ENCODE results near the gene CALN1.

CALN1 gene

GRCh38 chr7:71782051-71782450, 630.1 kb downstream of the CALN1 start:
- H3K27me3 ChIP-seq (ENCODE audit: control insufficient read depth, insufficient read depth, low read length) = no peaks in the 10 kb centered on the region
- H3K4me3 ChIP-seq (ENCODE audit: low read length) = no peak overlapping the region
- WGBS (ENCODE audit: insufficient coverage, insufficient read length) = no CpG with 5 or more reads among the region's 3 CpGs
- H3K4me1 ChIP-seq (ENCODE audit: control insufficient read depth, insufficient read depth, low read length) = peaks cover 7% of the 10 kb centered on the region
- H3K9me3 ChIP-seq (ENCODE audit: control insufficient read depth, insufficient read depth, low read length) = no peaks in the 10 kb centered on the region
- H3K36me3 ChIP-seq (ENCODE audit: control insufficient read depth, insufficient read depth, low read length) = no peaks in the 10 kb centered on the region
- DNase-seq (ENCODE audit: low read depth, low spot score) = no peak
- H3K27ac ChIP-seq (ENCODE audit: low read length) = no peak overlapping the region

GRCh38 chr7:71780282-71780681, 631.9 kb downstream of the CALN1 start:
- WGBS (ENCODE audit: insufficient coverage, insufficient read length) = no CpG with 5 or more reads among the region's 7 CpGs
- H3K4me1 ChIP-seq (ENCODE audit: control insufficient read depth, insufficient read depth, low read length) = peaks cover 7% of the 10 kb centered on the region
- no peak for DNase-seq (ENCODE audit: low read depth, low spot score)
- no peaks in the 10 kb centered on the region for H3K9me3 ChIP-seq (ENCODE audit: control insufficient read depth, insufficient read depth, low read length)
- no peaks in the 10 kb centered on the region for H3K36me3 ChIP-seq (ENCODE audit: control insufficient read depth, insufficient read depth, low read length)
- no peaks in the 10 kb centered on the region for H3K27me3 ChIP-seq (ENCODE audit: control insufficient read depth, insufficient read depth, low read length)
- no peak overlapping the region for H3K4me3 ChIP-seq (ENCODE audit: low read length)
- H3K27ac ChIP-seq (ENCODE audit: low read length) = no peak overlapping the region

GRCh38 chr7:71777278-71777677, 634.9 kb downstream of the CALN1 start:
- H3K27ac ChIP-seq (ENCODE audit: low read length) = no peak overlapping the region
- WGBS (ENCODE audit: insufficient coverage, insufficient read length) = no CpG with 5 or more reads among the region's 8 CpGs
- peaks cover 2% of the 10 kb centered on the region; the same call in 1 of the 2 replicates for H3K9me3 ChIP-seq (ENCODE audit: control insufficient read depth, insufficient read depth, low read length)
- H3K4me3 ChIP-seq (ENCODE audit: low read length) = no peak overlapping the region
- H3K27me3 ChIP-seq (ENCODE audit: control insufficient read depth, insufficient read depth, low read length) = no peaks in the 10 kb centered on the region
- no peaks in the 10 kb centered on the region for H3K36me3 ChIP-seq (ENCODE audit: control insufficient read depth, insufficient read depth, low read length)
- DNase-seq (ENCODE audit: low read depth, low spot score) = no peak
- H3K4me1 ChIP-seq (ENCODE audit: control insufficient read depth, insufficient read depth, low read length) = no peaks in the 10 kb centered on the region

GRCh38 chr7:71776726-71777125, 635.4 kb downstream of the CALN1 start:
- WGBS (ENCODE audit: insufficient coverage, insufficient read length) = no CpG with 5 or more reads among the region's 9 CpGs
- H3K9me3 ChIP-seq (ENCODE audit: control insufficient read depth, insufficient read depth, low read length) = peaks cover 2% of the 10 kb centered on the region; the same call in 1 of the 2 replicates

DNA sequence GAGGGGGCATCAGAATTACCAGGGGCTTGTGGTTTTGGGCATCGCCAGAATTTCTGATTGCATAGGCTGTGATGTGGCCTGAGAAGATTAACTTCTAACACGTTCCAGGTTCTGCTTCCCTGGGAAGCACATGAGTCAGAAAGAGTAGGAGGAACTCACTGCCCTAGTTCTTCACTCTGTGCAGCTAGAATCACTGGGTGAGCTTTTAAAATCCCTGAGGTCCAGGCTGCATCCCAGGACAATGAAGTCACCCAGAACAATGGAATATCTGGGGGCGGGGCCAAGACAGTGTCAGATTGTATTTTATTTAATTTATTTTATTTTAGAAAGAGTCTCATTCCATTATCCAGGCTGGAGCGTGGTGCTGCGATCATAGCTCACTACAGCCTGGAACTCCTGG, 636.5 kb downstream of the CALN1 start:
- peaks cover 2% of the 10 kb centered on the region; the same call in 1 of the 2 replicates for H3K9me3 ChIP-seq (ENCODE audit: control insufficient read depth, insufficient read depth, low read length)
- no peaks in the 10 kb centered on the region for H3K36me3 ChIP-seq (ENCODE audit: control insufficient read depth, insufficient read depth, low read length)
- DNase-seq (ENCODE audit: low read depth, low spot score) = no peak
- WGBS (ENCODE audit: insufficient coverage, insufficient read length) = no CpG with 5 or more reads among the region's 5 CpGs
- no peaks in the 10 kb centered on the region for H3K4me1 ChIP-seq (ENCODE audit: control insufficient read depth, insufficient read depth, low read length)
- H3K27me3 ChIP-seq (ENCODE audit: control insufficient read depth, insufficient read depth, low read length) = no peaks in the 10 kb centered on the region
- no peak overlapping the region for H3K4me3 ChIP-seq (ENCODE audit: low read length)
- H3K27ac ChIP-seq (ENCODE audit: low read length) = no peak overlapping the region

More at GRCh38 chr7:71776726-71777125, 635.4 kb downstream of the CALN1 start:
- no peaks in the 10 kb centered on the region for H3K4me1 ChIP-seq (ENCODE audit: control insufficient read depth, insufficient read depth, low read length)
- H3K27me3 ChIP-seq (ENCODE audit: control insufficient read depth, insufficient read depth, low read length) = no peaks in the 10 kb centered on the region
- H3K4me3 ChIP-seq (ENCODE audit: low read length) = no peak overlapping the region
- H3K36me3 ChIP-seq (ENCODE audit: control insufficient read depth, insufficient read depth, low read length) = no peaks in the 10 kb centered on the region
- H3K27ac ChIP-seq (ENCODE audit: low read length) = no peak overlapping the region
- no peak for DNase-seq (ENCODE audit: low read depth, low spot score)

GRCh38 chr7:71772779-71773178, 639.4 kb downstream of the CALN1 start:
- Histone ChIP-seq H3K4me1 (ENCODE audit: control insufficient read depth, insufficient read depth, low read length) (no peaks in the 10 kb centered on the region), H3K36me3 (ENCODE audit: control insufficient read depth, insufficient read depth, low read length) (no peaks in the 10 kb centered on the region), H3K27me3 (ENCODE audit: control insufficient read depth, insufficient read depth, low read length) (no peaks in the 10 kb centered on the region), H3K27ac (ENCODE audit: low read length) (no peak overlapping the region), H3K9me3 (ENCODE audit: control insufficient read depth, insufficient read depth, low read length) (peaks cover 2% of the 10 kb centered on the region; the same call in 1 of the 2 replicates), H3K4me3 (ENCODE audit: low read length) (no peak overlapping the region)
- DNase-seq (ENCODE audit: low read depth, low spot score) = no peak
- no CpG with 5 or more reads among the region's 3 CpGs for WGBS (ENCODE audit: insufficient coverage, insufficient read length)

- Histone ChIP-seq H3K4me1 (ENCODE audit: control insufficient read depth, insufficient read depth, low read length) (no peaks in the 10 kb centered on the region), H3K9me3 (ENCODE audit: control insufficient read depth, insufficient read depth, low read length) (peaks cover 2% of the 10 kb centered on the region; the same call in 1 of the 2 replicates), H3K4me3 (ENCODE audit: low read length) (no peak overlapping the region), H3K27ac (ENCODE audit: low read length) (no peak overlapping the region), H3K27me3 (ENCODE audit: control insufficient read depth, insufficient read depth, low read length) (no peaks in the 10 kb centered on the region), H3K36me3 (ENCODE audit: control insufficient read depth, insufficient read depth, low read length) (no peaks in the 10 kb centered on the region)
- DNase-seq (ENCODE audit: low read depth, low spot score) = no peak
- whole genome bisulfite sequencing (ENCODE audit: insufficient coverage, insufficient read length) = no CpG with 5 or more reads among the region's 11 CpGs
Measured at GRCh38 chr7:71770269-71770907, 641.8 kb downstream of the CALN1 start.

- Histone ChIP-seq H3K27me3 (ENCODE audit: control insufficient read depth, insufficient read depth, low read length) (no peaks in the 10 kb centered on the region), H3K27ac (ENCODE audit: low read length) (no peak overlapping the region), H3K4me3 (ENCODE audit: low read length) (no peak overlapping the region), H3K4me1 (ENCODE audit: control insufficient read depth, insufficient read depth, low read length) (no peaks in the 10 kb centered on the region), H3K9me3 (ENCODE audit: control insufficient read depth, insufficient read depth, low read length) (peaks cover 2% of the 10 kb centered on the region; the same call in 1 of the 2 replicates), H3K36me3 (ENCODE audit: control insufficient read depth, insufficient read depth, low read length) (no peaks in the 10 kb centered on the region)
- no CpG with 5 or more reads among the region's 4 CpGs for WGBS (ENCODE audit: insufficient coverage, insufficient read length)
- no peak for DNase-seq (ENCODE audit: low read depth, low spot score)
Measured at GRCh38 chr7:71769326-71769725, 642.8 kb downstream of the CALN1 start.

DNA sequence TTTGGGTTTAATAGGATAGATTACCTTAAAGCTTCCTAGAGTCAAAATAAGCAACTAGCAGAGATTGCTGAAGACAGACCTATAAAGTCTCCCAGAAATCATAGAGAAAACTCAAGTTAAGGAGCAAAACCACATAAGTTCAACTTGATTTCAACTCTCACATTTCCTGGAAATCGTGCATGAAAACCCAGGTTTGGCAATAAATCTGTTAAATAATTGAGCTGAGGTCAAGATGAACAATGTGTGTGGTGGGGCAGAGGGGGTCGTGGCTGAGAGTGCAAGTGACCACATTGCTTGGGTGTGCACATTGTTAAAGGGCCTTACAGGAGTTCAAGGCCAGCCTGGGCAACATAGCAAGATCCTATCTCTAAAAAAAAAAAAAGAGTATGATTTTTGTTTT, 643.7 kb downstream of the CALN1 start:
- H3K27ac ChIP-seq (ENCODE audit: low read length) = no peak overlapping the region
- no CpG with 5 or more reads among the region's 2 CpGs for WGBS (ENCODE audit: insufficient coverage, insufficient read length)
- H3K4me1 ChIP-seq (ENCODE audit: control insufficient read depth, insufficient read depth, low read length) = no peaks in the 10 kb centered on the region
- H3K9me3 ChIP-seq (ENCODE audit: control insufficient read depth, insufficient read depth, low read length) = peaks cover 2% of the 10 kb centered on the region; the same call in 1 of the 2 replicates
- H3K27me3 ChIP-seq (ENCODE audit: control insufficient read depth, insufficient read depth, low read length) = no peaks in the 10 kb centered on the region
- no peaks in the 10 kb centered on the region for H3K36me3 ChIP-seq (ENCODE audit: control insufficient read depth, insufficient read depth, low read length)
- no peak overlapping the region for H3K4me3 ChIP-seq (ENCODE audit: low read length)
- DNase-seq (ENCODE audit: low read depth, low spot score) = no peak

DNA sequence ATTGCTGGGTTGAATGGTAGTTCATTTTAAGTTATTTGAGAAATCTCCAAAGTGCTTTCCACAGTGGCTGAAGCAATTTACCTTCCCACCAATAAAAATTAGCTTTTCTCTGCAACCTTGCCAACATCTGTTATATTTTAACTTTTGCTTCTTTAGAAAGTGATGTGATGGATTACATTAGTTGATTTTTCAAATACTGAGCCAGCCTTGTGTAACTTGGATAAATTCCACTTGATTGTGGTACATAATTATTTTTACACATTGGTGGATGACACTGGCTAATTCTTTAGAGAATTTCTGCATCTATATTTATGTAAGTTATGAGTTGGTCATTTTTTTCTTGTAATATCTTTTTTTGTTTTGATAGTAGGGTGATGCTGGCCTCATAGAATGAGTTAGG, 646.1 kb downstream of the CALN1 start:
- no peak for DNase-seq (ENCODE audit: low read depth, low spot score)

GRCh38 chr7:71761336-71761735, 650.8 kb downstream of the CALN1 start:
- H3K27ac ChIP-seq (ENCODE audit: low read length) = no peak overlapping the region
- H3K4me1 ChIP-seq (ENCODE audit: control insufficient read depth, insufficient read depth, low read length) = no peaks in the 10 kb centered on the region
- no peaks in the 10 kb centered on the region for H3K36me3 ChIP-seq (ENCODE audit: control insufficient read depth, insufficient read depth, low read length)
- H3K27me3 ChIP-seq (ENCODE audit: control insufficient read depth, insufficient read depth, low read length) = no peaks in the 10 kb centered on the region
- no peak overlapping the region for H3K4me3 ChIP-seq (ENCODE audit: low read length)
- no peak for DNase-seq (ENCODE audit: low read depth, low spot score)
- H3K9me3 ChIP-seq (ENCODE audit: control insufficient read depth, insufficient read depth, low read length) = no peaks in the 10 kb centered on the region

More for the DNA sequence above, 646.1 kb downstream of the CALN1 start:
- Histone ChIP-seq H3K4me3 (ENCODE audit: low read length) (no peak overlapping the region), H3K36me3 (ENCODE audit: control insufficient read depth, insufficient read depth, low read length) (no peaks in the 10 kb centered on the region), H3K27ac (ENCODE audit: low read length) (no peak overlapping the region), H3K9me3 (ENCODE audit: control insufficient read depth, insufficient read depth, low read length) (no peaks in the 10 kb centered on the region), H3K27me3 (ENCODE audit: control insufficient read depth, insufficient read depth, low read length) (no peaks in the 10 kb centered on the region), H3K4me1 (ENCODE audit: control insufficient read depth, insufficient read depth, low read length) (no peaks in the 10 kb centered on the region)

Data from iPS DF 6.9 (cell line).